Astrocyte (in vitro differentiated cells and primary cell): ENCODE data around the gene INCA1. TPM values are rescaled to one million over a fixed set of nuclear protein-coding genes. Genes with fewer than 3 reads are reported as not detected.

Experiments used
- DNase-seq: peaks from one replicate; pipeline ENCODE4 v3.0.0-alpha.2; 2010; ENCODE audit warnings: low read depth
- FAIRE-seq: peaks from 2 replicates; lab custom pipeline; 2011; peaks lifted over from hg19 to GRCh38; lab: Jason Lieb, UNC
- H2AFZ ChIP-seq: 2 replicates; pipeline ENCODE4 v1.6.0; 2012; ENCODE audit warnings: low read depth, low read length, inconsistent platforms
- H3K27ac ChIP-seq: 2 replicates; pipeline ENCODE4 v1.5.1; 2011; ENCODE audit warnings: low read depth, low read length, inconsistent platforms
- H3K27me3 ChIP-seq: 2 replicates; pipeline ENCODE4 v1.6.0; 2011; ENCODE audit warnings: low read length, inconsistent platforms; ENCODE audit not compliant: insufficient read depth
- H3K36me3 ChIP-seq: 2 replicates; pipeline ENCODE4 v1.5.1; 2011; ENCODE audit warnings: low read length, inconsistent platforms; ENCODE audit not compliant: insufficient read depth
- H3K4me1 ChIP-seq: 2 replicates; pipeline ENCODE4 v1.5.1; 2011; ENCODE audit warnings: low read length, inconsistent platforms; ENCODE audit not compliant: insufficient read depth
- H3K4me2 ChIP-seq: 2 replicates; pipeline ENCODE4 v1.6.0; 2012; ENCODE audit warnings: low read length, inconsistent platforms
- H3K4me3 ChIP-seq: 2 replicates; pipeline ENCODE4 v1.5.1; 2011; ENCODE audit warnings: low read depth, mild to moderate bottlenecking, low read length, inconsistent platforms; ENCODE audit not compliant: insufficient read depth
- H3K79me2 ChIP-seq: 2 replicates; pipeline ENCODE4 v1.6.0; 2012; ENCODE audit warnings: mild to moderate bottlenecking, low read length, inconsistent platforms; ENCODE audit not compliant: insufficient read depth
- H3K9ac ChIP-seq: 2 replicates; pipeline ENCODE4 v1.6.0; 2012; ENCODE audit warnings: mild to moderate bottlenecking, low read length, inconsistent platforms
- H3K9me3 ChIP-seq: 2 replicates; pipeline ENCODE4 v1.5.1; 2012; ENCODE audit warnings: low read depth, mild to moderate bottlenecking, low read length, inconsistent platforms; ENCODE audit not compliant: insufficient read depth
- H4K20me1 ChIP-seq: 2 replicates; pipeline ENCODE4 v1.6.0; 2012; ENCODE audit warnings: low read length, inconsistent platforms; ENCODE audit not compliant: insufficient read depth
- H3K27ac Mint-ChIP-seq: one replicate; pipeline ENCODE4 v1.8.0; 2021; ENCODE audit warnings: mild to moderate bottlenecking, mixed read lengths; ENCODE audit not compliant: unreplicated experiment
- H3K27me3 Mint-ChIP-seq: one replicate; pipeline ENCODE4 v1.8.0; 2021; ENCODE audit warnings: low read depth, mixed read lengths; ENCODE audit not compliant: unreplicated experiment
- H3K36me3 Mint-ChIP-seq: one replicate; pipeline ENCODE4 v1.8.0; 2021; ENCODE audit warnings: low read depth, mixed read lengths; ENCODE audit not compliant: unreplicated experiment
- H3K4me1 Mint-ChIP-seq: one replicate; pipeline ENCODE4 v1.8.0; 2021; ENCODE audit warnings: low read depth, mixed read lengths; ENCODE audit not compliant: unreplicated experiment
- H3K4me3 Mint-ChIP-seq: one replicate; pipeline ENCODE4 v1.8.0; 2021; ENCODE audit warnings: mild to moderate bottlenecking, moderate library complexity, mixed read lengths; ENCODE audit not compliant: unreplicated experiment
- H3K9me3 Mint-ChIP-seq: one replicate; pipeline ENCODE4 v1.8.0; 2021; ENCODE audit warnings: mild to moderate bottlenecking, mixed read lengths; ENCODE audit not compliant: unreplicated experiment
- EZH2 ChIP-seq: IDR thresholded peaks from 2 replicates; pipeline ENCODE4 v1.6.1; 2012; ENCODE audit warnings: mild to moderate bottlenecking, low read length, inconsistent platforms; ENCODE audit not compliant: insufficient read depth
- total RNA-seq: library from RNA; stranded (reverse); gene quantifications from 2 replicates; pipeline ENCODE4 v1.2.1, GENCODE V29; 2021
- TF ChIP-seq, protein P1 (sequence below): IDR thresholded peaks from 2 replicates; pipeline ENCODE4 v1.5.1; 2011; ENCODE audit warnings: low read depth, mild to moderate bottlenecking, inconsistent platforms, low read length, moderate library complexity; ENCODE audit not compliant: insufficient read depth

INCA1 gene
- total RNA-seq, 1 donor from 2014 or later: 1.7 TPM

DNA sequence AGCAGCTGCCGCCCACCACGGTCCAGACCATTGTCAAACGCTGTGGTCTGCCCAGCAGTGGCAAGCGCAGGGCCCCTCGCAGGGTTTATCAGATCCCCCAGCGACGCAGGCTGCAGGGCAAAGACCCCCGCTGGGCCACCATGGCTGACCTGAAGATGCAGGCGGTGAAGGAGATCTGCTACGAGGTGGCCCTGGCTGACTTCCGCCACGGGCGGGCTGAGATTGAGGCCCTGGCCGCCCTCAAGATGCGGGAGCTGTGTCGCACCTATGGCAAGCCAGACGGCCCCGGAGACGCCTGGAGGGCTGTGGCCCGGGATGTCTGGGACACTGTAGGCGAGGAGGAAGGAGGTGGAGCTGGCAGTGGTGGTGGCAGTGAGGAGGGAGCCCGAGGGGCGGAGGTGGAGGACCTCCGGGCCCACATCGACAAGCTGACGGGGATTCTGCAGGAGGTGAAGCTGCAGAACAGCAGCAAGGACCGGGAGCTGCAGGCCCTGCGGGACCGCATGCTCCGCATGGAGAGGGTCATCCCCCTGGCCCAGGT lies 24.9 kb upstream of the INCA1 start:
- H3K27me3 Mint-ChIP-seq: no peaks in the 10 kb centered on the region
- peaks cover 5% of the 10 kb centered on the region for H3K4me1 Mint-ChIP-seq
- Histone ChIP-seq H3K27ac (no peak overlapping the region), H3K79me2 (no peaks in the 10 kb centered on the region), H3K4me2 (no peak overlapping the region), H3K36me3 (peaks cover 13% of the 10 kb centered on the region), H3K4me3 (no peak overlapping the region), H3K9ac (no peak overlapping the region), H3K27me3 (no peaks in the 10 kb centered on the region), H4K20me1 (peaks cover 5% of the 10 kb centered on the region), H3K4me1 (no peaks in the 10 kb centered on the region), H2AFZ (no peak overlapping the region), H3K9me3 (no peaks in the 10 kb centered on the region)
- TF ChIP-seq EZH2: no peak
- TF ChIP-seq, protein P1, sequence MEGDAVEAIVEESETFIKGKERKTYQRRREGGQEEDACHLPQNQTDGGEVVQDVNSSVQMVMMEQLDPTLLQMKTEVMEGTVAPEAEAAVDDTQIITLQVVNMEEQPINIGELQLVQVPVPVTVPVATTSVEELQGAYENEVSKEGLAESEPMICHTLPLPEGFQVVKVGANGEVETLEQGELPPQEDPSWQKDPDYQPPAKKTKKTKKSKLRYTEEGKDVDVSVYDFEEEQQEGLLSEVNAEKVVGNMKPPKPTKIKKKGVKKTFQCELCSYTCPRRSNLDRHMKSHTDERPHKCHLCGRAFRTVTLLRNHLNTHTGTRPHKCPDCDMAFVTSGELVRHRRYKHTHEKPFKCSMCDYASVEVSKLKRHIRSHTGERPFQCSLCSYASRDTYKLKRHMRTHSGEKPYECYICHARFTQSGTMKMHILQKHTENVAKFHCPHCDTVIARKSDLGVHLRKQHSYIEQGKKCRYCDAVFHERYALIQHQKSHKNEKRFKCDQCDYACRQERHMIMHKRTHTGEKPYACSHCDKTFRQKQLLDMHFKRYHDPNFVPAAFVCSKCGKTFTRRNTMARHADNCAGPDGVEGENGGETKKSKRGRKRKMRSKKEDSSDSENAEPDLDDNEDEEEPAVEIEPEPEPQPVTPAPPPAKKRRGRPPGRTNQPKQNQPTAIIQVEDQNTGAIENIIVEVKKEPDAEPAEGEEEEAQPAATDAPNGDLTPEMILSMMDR: no peak
- DNase-seq (no peak), FAIRE-seq (no peak)
- H3K9me3 Mint-ChIP-seq: no peaks in the 10 kb centered on the region
- no peak overlapping the region for H3K4me3 Mint-ChIP-seq
- no peak overlapping the region for H3K27ac Mint-ChIP-seq
- H3K36me3 Mint-ChIP-seq: peaks cover 29% of the 10 kb centered on the region

DNA sequence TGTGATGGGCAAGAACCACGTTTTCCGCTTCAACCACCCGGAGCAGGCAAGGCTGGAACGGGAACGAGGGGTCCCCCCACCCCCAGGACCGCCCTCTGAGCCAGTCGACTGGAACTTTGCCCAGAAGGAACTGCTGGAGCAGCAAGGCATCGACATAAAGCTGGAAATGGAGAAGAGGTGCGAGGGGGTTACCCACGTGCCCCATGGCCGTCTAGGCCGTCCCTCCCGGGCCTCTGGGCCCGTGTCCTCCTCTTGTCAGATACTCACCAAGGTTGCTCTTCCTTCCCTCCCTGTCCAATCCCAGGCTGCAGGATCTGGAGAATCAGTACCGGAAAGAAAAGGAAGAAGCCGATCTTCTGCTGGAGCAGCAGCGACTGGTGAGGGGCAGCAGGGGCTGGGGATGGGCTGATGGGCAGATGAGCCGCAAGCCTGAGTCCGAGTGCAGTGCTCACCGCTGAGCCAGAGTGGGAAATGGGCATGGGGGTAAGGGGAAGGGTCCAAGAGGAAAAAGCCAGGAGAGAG lies 23.2 kb upstream of the INCA1 start:
- DNase-seq (no peak), FAIRE-seq (no peak)
- Histone ChIP-seq H3K36me3 (peaks cover 16% of the 10 kb centered on the region), H3K79me2 (no peaks in the 10 kb centered on the region), H3K27me3 (no peaks in the 10 kb centered on the region), H3K9me3 (no peaks in the 10 kb centered on the region), H4K20me1 (no peaks in the 10 kb centered on the region), H3K4me3 (no peak overlapping the region), H3K4me1 (no peaks in the 10 kb centered on the region), H3K9ac (no peak overlapping the region), H2AFZ (no peak overlapping the region), H3K4me2 (no peak overlapping the region), H3K27ac (no peak overlapping the region)
- peaks cover 2% of the 10 kb centered on the region for H3K4me1 Mint-ChIP-seq
- no peak overlapping the region for H3K27ac Mint-ChIP-seq
- H3K36me3 Mint-ChIP-seq: peaks cover 31% of the 10 kb centered on the region
- TF ChIP-seq, protein P1: no peak
- no peaks in the 10 kb centered on the region for H3K9me3 Mint-ChIP-seq
- no peak overlapping the region for H3K4me3 Mint-ChIP-seq
- no peaks in the 10 kb centered on the region for H3K27me3 Mint-ChIP-seq

DNA sequence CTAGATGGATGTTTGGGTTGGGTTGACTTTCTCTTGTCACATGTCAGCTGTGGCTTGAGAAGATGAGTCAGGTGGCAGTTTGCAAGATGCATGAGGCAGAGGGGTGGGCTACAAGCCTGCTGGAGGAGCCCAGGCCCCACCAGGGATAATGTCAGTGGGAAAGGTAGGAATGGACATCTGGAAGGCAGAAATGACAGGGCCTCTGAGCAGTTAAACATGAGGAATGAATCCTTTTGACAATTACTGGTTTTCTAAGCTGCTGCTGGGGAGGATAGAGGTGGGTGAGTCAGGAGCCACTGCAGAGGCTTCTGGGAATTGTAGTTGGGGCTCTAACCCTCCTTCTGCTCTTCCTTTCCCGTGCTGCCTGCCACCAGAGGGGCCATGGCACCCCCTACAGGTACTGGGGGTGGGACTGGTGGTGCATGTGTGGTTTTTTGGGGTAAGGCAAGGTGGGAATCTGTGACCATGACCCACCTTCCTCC lies 22.2 kb upstream of the INCA1 start:
- Histone ChIP-seq H3K4me3 (no peak overlapping the region), H3K27me3 (no peaks in the 10 kb centered on the region), H3K4me2 (no peak overlapping the region), H3K9me3 (no peaks in the 10 kb centered on the region), H3K79me2 (no peaks in the 10 kb centered on the region), H3K36me3 (peaks cover 18% of the 10 kb centered on the region), H3K9ac (no peak overlapping the region), H2AFZ (no peak overlapping the region), H4K20me1 (no peaks in the 10 kb centered on the region), H3K4me1 (no peaks in the 10 kb centered on the region), H3K27ac (no peak overlapping the region)
- no peak overlapping the region for H3K4me3 Mint-ChIP-seq
- no peaks in the 10 kb centered on the region for H3K9me3 Mint-ChIP-seq
- no peaks in the 10 kb centered on the region for H3K27me3 Mint-ChIP-seq
- TF ChIP-seq, protein P1: no peak
- no peak for TF ChIP-seq EZH2
- DNase-seq (no peak), FAIRE-seq (no peak)
- H3K27ac Mint-ChIP-seq: no peak overlapping the region
- H3K36me3 Mint-ChIP-seq: peaks cover 28% of the 10 kb centered on the region
- H3K4me1 Mint-ChIP-seq: peaks cover 2% of the 10 kb centered on the region
